GM18907 (cell line): Measurements from ENCODE around the gene AGAP1.

ENCODE experiments used
- ATAC-seq: cut with Tn5 transposase; IDR thresholded peaks from one replicate; pipeline ENCODE4 v1.9.1; 2021; ENCODE audit warnings: mild to moderate bottlenecking, moderate library complexity; ENCODE audit not compliant: unreplicated experiment

AGAP1 gene

DNA sequence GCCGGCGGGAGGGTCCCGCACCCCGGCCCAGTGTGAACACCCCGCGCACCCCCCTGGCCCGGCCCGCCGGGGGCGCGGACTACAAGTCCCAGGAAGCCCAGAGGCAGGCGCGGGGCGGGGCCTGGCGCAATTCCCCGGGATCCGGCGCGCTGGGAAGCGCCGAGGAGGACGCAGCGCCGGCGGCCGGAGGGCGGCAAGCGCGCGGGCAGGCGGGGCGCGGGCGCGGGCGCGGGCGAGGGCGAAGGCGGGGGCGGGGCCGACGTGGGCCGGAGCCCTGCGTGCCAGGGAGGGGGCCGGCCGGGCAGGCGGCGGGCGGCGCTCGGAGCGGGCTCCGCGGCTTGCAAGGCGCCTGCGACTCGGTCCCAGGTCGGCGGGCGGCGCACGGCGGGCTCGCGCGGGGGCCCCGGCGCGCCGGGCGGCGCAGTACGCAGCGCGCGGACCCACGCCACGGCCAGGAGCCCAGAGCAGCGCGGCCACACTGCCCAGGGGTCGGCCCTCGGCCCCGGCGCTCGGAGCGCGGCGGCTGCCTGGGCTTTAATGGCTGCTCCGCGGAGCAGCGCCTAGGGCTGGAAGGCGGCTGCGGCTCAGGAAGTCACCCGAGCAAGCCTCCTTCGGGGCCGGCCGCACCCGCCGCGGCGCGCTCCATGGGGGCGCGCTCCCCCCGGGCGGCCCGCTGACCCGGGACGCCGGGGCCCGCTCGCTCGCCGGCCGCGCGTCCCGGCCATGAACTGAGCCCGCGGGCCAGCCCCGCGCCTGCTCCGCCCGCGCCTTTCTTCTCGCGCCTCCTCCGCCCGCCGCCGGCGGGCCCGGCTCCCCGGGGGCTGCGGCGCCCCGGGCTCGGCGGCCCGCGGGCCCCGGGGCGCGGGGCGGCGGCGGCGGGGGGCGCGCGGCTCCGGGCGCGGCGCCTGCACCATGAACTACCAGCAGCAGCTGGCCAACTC is at the start of gene AGAP1:
AGAP1 (plus strand) TSS at position 269 of the 941 bp plus-strand sequence.
- ATAC-seq: no peak

DNA sequence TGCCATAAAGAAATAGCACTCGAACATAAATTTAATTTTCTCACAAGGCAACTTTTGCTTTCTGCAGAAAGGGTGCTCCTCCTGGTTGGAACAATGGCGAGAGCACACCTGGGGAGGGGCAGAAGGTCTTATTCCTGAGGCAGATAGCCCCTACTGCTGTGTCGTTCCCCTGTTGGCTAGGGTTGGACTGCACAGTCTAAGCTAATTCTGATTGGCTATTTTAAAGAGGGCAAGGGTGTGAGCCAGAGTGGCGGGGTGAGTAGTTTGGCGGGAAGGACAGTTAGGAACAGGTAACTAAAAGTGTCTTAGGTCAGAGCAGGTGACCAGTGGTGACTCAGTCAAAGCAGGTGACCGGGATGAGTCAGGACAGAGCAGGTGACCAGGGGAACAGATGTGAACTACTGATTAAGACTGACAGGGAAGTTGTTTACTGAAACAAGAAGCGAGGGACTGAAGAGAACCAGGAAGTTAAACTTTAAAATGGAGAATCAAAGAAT is 49.7 kb upstream of the AGAP1 start:
- ATAC-seq: no peak

DNA sequence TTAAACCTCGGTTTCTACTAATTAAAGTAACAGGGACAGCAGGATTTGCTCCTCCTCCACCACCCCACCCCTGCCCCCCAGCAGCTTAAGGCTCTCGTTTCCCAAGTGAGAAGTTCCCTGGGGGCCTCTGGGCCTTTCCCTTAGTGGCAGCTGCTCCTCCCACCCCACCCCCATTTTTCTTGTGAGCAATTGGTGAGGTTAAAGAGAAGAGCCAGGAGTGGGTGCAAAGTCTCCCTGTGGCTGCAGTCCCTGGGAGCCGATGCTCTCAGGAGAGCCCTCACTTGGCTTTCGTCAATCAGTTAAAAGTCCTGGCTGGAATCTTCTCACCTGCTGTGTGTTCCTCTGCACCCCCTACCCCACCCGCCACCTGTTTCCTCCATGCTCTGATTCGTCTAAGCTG is 48.7 kb upstream of the AGAP1 start:
- no peak for ATAC-seq

DNA sequence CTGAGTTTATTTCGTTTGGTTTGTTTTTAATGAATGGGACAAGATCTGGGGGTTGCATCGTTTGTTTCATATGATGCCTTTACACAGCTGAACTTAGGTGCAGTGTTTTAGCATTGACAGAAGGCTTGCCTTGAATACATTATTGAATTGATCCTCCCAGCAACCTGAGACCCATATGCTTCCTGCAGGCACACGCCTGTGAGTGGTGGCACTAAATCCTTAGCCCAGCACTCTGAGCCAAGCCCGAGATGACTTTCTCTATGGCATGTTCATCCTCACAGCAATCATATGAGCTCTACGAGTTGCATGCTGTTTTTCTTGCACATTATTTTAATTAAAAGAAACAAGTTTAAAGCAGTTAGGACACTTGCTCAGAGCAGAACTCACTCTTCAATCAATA is 47.8 kb upstream of the AGAP1 start:
- no peak for ATAC-seq

DNA sequence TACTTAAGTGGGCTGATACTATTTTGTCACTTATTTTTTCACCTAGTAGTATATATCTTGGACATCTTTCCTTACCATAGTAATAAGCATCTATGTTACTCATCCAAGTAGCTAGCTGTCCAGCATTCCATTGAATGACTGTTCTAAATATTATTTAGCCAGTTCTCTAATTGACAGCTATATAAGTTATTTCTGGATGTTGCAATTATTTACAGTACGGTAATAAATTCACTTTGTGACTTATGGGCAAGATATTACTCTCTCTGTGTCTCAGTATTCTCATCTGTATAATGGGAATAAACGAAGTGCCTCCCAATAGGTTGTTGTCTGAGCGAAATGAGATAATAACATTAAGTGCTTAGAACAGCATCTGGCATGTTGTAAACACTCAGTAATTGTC is 46.6 kb upstream of the AGAP1 start:
- ATAC-seq: no peak

DNA sequence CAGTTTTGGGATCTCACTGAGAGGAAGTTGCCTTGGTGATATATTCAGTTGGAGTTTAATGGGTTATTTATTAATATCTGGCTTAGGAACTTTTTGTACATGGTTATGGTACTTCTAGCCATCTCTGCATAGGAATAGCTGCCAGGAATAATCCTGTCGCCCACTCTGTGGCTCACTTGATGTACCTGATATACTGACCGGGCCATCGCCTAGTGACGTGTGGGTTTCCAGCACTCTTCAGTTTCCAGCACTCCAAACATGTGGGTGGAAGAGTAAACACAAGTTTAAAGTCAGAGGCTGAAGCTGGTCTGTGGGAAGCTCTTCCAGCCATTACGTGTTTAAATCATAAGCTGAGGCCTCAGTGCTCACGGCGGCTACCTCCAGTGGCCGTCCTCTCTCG is 44.3 kb upstream of the AGAP1 start:
- ATAC-seq: no peak

DNA sequence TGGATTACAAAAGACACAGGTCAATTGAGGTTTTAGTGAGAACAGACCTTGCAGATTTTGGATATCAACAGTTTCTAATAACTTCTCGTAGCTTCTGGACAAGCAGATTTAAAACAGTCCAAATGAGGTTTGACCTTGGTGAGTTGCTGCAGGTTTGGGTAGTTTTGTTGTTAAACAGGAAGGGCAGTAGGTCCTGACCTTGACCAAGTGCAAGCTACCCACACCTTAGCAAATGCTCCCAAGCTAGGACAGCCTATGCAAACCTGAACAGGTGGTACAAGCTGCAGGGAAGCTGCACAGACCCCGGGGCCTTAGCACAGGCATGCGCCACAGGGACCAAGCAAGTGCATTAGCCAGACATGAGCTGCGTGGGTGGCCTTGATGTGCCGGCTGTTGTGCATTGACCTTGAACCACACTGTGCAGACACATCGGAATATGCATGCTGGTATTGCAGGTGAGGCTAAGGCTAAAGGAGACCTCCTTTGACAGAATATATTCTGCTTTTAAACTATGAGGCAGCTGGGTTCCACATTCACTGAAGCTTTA is 40.2 kb upstream of the AGAP1 start:
- no peak for ATAC-seq

DNA sequence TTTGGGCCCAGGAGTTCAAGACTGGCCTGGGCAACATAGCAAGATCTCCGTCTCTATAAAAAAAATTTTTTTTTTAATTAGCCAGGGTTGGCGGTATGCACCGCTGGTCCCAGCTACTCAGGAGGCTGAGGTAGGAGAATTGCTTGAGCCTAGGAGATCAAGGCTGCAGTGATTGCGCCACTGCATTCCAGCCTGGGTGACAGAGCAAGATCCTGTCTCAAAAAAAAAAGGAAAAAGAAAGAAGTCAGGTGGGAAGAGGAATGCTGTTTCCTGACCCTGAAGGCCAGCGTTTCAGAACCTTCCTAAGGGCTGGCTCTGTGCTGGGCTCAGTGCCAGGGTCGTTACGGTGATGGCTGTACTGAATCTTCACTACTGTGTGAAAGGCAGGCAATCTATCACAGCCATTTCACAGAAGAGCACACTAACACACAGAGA is 35.0 kb upstream of the AGAP1 start:
- ATAC-seq: no peak

DNA sequence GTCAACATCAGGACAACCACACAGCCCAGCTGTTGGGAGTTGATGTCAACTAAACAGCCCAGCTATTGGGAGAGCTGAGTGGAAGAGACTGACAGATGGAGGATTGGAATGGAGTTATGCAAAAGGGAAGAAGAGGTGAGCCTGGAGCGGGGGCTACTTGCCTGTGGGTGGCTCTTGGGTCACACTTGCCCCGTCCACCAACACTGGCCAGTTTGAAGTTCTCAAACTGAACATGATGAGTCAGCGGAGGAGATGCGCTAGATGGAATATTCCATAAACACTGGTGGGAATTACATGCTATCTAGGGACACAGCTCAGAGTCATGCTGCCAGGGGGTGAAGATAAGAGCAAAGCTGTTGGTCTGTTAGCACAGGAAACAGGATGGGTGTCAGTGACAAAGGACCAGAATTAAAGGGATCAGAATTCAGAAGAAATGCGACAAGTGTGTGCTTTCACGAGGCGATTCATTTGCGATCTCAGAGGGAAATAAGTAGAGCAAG is 33.2 kb upstream of the AGAP1 start:
- ATAC-seq: no peak

DNA sequence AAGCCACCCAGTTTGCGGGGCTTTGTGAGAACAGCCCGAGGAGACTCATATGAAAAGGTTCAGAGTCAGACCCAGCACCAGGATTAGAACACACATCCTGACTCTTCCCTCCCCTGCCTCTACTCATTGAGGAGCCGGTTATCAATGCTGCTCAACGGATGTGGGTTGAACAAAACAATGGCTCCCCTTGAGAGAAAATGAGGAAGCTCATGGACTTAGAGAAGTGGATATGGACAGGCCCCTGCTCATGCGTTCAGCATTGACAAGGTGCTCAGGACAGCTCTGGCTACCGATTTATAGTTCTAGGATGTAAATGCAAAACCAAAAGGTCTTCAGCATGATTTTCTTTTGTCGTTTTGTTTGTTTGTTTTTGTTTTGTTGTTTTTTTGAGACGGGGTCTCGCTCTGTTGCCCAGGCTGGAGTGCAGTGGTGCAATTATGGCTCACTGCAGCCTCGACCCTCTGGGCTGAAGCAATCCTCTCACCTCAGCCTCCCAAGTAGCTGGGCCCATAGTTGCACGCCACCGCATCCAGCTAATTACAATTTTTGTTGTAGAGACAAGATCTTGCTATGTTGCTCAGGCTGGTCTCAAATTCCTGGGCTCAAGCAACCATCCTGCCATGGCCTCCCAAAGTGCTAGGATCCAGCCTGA is 32.0 kb upstream of the AGAP1 start:
- ATAC-seq: no peak

DNA sequence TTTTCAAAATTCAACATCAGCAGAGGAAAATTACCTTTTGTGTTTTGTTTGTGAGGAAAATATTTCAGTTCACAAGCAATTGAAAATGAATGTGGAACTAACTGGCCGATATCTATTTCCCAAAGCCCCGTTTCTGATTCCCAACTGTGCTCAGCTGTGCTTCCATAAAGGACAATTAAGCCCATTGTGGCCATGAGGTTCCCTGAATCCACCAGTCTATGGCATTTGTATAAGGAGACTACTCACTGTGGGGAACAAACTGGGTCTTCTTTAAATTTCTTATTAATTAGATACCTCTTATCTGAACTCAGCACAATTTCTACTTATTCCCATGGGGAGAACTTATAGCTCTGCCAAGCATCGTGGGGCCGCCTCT is 31.4 kb upstream of the AGAP1 start:
- no peak for ATAC-seq

DNA sequence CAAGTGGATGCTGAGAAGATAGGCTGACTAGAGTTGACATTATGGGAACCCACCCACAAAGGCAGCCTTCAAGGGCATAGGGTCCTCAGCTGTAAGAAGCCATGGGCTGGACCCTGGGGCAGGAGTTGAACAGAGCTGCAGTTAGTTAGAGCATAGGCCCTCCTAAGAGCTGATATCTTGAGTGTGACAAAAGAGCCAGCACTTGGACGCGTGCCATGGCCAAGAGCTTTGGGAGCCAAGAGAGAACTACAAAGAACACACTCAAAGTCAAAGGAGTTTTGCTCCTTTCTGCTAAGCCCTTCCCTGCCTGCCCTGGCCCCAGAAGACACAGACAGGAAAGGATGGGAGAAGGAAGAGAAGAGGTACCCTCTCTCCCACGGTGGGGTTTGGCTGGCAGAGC is 29.9 kb upstream of the AGAP1 start:
- no peak for ATAC-seq

DNA sequence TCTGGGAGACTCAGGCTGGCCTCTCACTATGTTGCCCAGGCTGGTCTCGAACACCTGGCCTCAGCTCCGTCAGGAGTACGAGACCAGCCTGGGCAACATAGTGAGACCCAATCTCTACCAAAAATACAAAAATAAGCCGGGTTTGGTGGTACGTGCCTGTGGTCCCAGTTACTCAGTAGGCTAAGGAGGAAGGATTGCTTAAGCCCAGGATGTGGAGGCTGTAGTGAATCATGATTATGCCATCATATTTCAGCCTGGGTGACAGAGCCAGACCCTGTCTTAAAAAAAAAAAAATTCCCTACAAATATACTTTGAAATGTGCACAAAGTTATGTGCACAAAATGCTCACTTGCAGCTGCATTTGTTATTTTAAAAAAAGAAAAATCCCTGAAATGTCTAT is 26.3 kb upstream of the AGAP1 start:
- no peak for ATAC-seq

DNA sequence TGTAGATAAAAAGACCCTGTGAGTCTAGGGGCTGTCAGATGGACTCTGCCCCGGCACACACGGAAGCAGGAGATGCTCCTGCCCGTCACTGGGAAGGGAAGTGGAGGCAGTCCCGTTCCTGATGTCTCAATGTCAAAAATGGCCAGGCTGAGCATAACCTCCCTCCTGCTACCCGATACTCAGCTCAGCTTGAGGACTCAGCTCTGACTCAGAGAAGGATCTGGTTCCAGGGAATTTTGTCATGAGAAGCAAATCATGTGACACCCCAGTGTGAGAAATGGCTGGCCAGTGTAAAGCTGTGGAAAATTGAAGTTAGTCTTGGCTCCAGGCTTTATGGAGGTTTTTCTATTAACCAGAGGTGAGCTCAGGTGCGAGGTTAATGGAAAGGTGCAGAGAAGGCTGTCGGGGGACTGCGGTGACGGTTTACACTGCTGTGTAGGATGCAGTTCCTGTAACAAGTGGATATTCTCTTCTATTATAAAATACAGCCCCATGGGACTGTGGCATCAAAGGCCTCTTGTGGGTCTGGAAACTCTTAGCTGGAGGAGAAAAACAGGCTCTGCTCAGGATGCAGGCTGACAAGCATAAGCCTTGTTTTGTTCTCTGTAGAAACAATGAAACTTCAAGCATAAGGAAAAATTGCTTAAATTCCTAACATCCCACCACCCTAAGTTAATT is 24.7 kb upstream of the AGAP1 start:
- ATAC-seq: no peak

DNA sequence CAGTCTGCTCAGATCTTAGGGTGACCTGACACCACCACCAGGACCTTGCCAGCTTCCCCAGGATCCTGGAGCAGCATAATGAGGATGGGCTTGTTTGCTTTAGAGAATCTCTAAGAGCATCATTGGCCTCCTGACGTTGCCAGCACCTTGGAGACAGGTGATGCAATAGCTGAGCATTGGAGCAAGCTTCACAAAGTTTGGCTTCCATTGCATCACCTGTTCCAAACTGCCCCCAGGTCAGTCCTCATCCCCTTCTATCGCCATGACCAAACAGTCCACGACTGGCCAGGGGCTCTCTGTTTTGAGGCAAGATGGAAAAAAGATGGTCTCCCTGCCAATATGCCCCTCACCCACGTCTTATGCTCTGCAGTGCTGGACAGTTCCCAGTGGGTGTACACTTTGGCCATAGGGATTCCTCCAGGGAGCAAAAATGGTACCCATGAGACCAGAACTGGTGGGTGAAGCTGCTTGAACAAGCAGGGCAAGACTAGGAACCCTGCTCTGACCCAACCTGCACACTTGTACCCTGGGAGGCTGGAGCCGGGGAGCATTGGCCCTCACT is 22.6 kb upstream of the AGAP1 start:
- ATAC-seq: no peak

DNA sequence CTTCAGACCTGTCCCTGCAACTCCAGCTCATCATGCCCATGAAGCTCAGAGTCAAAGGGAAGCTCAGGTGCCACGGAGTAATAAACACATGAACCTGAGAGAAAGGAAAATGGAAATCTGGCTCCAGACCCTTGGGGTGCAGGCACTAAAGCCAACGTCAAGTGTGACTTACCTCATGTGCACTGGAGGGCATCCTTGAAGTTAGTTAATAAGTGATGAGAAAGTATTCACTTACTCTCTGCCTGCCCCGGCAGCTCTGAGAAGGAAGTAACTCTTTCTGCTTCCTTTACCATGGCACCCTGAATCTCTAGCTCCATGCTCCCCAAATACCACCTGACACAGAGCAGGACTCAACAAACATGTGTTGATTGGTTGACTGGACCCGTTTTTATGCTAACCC is 21.4 kb upstream of the AGAP1 start:
- no peak for ATAC-seq

DNA sequence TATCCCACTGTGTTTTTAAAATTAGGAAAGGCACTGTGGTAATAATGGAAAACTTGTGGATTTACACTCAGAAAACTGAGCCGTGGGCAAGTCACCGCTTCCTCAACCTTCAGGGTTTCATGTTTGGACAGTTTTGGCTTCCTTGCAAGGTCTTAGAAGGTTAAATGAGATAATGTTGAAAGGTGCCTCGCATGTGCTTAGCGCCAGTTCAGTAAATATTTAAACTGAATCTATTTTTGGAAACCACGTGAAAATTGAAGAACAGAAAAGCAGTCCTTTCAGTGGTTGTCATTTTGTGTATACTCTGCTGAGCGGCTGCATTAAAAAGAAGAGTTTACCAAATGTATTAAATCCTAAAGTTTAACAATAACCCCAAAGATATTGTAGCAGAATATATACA is 15.2 kb upstream of the AGAP1 start:
- ATAC-seq: no peak

DNA sequence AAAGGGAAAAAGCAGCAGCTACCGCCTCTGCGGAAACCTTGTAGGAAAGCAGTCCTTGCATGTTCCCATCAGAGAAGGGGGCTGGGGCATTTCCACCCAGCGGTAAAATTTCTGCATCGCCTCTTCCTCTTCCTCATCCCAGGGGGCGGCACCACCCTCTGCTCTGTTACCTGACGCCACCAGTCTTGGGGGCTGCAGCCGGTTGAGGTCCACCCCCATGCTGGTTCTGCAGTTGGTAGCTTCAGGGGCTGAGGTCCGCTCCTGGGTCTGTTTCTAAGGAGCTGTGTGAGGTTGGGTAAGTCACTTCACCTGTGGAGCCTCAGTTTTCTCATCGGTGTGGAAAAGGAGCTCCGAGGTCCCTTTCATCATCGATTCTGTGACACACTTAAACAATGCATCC is 14.2 kb upstream of the AGAP1 start:
- no peak for ATAC-seq

DNA sequence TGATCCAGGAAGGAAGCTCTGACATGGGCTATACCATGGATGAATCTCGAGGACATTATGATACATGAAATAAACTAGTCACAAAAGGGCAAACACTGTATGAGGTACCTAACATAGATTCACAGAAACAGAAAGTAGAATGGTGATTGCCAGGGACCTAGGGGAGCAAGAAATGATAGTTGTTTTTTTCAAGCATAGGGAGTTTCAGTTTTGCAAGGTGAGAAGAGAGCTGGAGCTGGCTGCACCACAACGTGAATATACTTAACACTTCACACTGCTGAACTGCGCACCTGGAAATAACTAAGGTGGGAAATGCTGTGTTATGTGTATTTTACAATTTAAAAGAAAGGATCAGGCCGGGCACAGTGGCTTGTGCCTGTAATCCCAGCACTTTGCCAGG is 13.2 kb upstream of the AGAP1 start:
- no peak for ATAC-seq

DNA sequence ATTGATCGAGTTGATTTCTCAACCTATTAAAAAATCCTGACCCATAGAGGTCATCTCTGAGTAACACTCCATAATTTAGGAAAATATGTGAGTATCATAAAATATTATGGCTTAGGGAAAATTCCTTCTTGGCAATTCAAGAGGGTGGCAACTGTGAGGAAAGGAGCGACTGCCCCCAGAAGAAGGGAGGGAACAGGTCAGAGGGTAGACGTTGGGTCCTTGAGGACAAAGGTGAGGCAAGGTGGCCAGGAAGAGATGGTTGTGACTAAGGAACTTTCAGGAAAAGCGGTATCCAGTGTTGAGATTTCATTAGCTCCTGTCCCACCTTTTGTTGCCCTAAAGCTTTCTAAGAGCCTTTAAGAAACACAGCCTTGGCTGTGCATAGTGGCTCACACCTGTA is 10.5 kb upstream of the AGAP1 start:
- ATAC-seq: no peak

DNA sequence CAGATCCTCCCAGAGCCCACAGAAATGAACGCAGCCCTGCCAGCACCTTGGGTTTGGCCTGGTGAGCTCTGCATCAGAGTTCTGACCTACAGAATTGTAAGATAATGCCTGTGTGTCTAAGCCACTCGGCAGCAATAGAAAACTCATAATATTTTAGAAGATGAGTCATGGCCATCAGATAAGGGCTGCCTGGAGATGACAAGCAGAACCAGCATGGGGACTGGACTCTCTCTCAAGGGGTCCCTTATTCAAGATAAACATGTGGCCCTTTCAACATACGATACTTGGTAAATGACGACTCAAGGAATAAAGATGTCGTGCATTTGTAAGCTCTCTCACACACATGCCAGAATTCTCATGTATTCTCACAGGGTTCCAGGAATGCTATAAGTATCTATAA is 8.5 kb upstream of the AGAP1 start:
- no peak for ATAC-seq
